Progenitor cell of endocrine pancreas (in vitro differentiated cells): ENCODE data around the gene UPK3A. TPM values are rescaled to one million over a fixed set of nuclear protein-coding genes. Genes with fewer than 3 reads are reported as not detected.

Experiments used
- DNase-seq: peaks from one replicate; pipeline ENCODE4 v3.0.0; 2021; ENCODE audit warnings: low spot score; ENCODE audit not compliant: unreplicated experiment
- H3K27ac Mint-ChIP-seq: 2 replicates; pipeline ENCODE4 v1.8.0; 2021; ENCODE audit warnings: mild to moderate bottlenecking, moderate library complexity, mixed read lengths
- H3K27me3 Mint-ChIP-seq: 2 replicates; pipeline ENCODE4 v1.8.0; 2021; ENCODE audit warnings: mixed read lengths
- H3K36me3 Mint-ChIP-seq: 2 replicates; pipeline ENCODE4 v1.8.0; 2022; ENCODE audit warnings: mixed read lengths; ENCODE audit not compliant: insufficient read depth
- H3K4me1 Mint-ChIP-seq: 2 replicates; pipeline ENCODE4 v1.8.0; 2021; ENCODE audit warnings: low read depth, mixed read lengths
- H3K4me3 Mint-ChIP-seq: 2 replicates; pipeline ENCODE4 v1.8.0; 2021; ENCODE audit warnings: low read depth, mild to moderate bottlenecking, moderate library complexity, mixed read lengths
- H3K9me3 Mint-ChIP-seq: 2 replicates; pipeline ENCODE4 v1.8.0; 2021; ENCODE audit warnings: low read depth, mixed read lengths
- long read RNA-seq: library from polyadenylated mRNA; unstranded; transcript quantifications from one replicate; pipeline ENCODE4 v2.0.0, GENCODE V29; 2020
- total RNA-seq: library from RNA; stranded (reverse); gene quantifications from 2 replicates; pipeline ENCODE4 v1.2.1, GENCODE V29; 2021
- TF ChIP-seq, protein P1 (sequence below): fragments of 200-600 bp; sonication (generic); IDR thresholded peaks from one replicate; pipeline ENCODE4 v1.5.0; 2021; ENCODE audit warnings: antibody characterized with exemption, mild to moderate bottlenecking; ENCODE audit not compliant: unreplicated experiment

The UPK3A gene
- total RNA-seq = 0.57 and 1.9 TPM in 2 replicates
- long read RNA-seq = 0 reads

DNA sequence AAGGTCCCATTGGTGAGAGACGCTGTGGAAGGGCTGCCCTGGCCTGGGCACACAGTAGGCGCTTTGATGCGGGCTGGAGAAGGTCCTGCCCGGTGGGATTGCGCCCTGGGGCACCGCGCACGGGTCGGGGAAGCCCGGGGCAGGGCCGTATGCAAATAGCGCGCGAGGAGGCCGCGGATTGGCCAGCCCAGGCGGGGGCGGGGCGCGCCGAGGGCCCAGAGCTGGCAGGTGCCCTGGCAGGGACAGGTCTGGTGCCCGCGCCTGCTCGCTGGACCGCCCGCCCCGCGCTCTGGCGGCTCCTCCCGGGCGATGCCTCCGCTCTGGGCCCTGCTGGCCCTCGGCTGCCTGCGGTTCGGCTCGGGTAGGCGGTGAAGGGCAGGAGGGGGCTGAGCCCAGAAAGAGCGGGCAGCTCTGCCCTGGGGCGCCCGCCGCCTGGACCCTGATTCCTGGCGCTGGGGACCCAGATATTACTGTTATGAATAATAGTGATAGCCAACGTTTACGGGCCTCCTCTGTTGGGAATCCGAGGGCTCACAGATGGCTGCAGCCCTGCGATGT lies at the start of gene UPK3A:
Gene UPK3A, plus strand, starts transcription at position 245 of the 558 bp plus-strand sequence. Its CDS starts 65 bp downstream, at position 310.
- Mint-ChIP-seq H3K4me3 (peak within 1 kb of the TSS; percentile 70), H3K9me3 (no peaks in the 10 kb centered on the region), H3K36me3 (no peaks in the 10 kb centered on the region), H3K27ac (peak within 1 kb of the TSS; percentile 49), H3K4me1 (peaks cover 6% of the 10 kb centered on the region), H3K27me3 (peaks cover 51% of the 10 kb centered on the region)
- peak; percentile 78 for DNase-seq
- TF ChIP-seq, protein P1, sequence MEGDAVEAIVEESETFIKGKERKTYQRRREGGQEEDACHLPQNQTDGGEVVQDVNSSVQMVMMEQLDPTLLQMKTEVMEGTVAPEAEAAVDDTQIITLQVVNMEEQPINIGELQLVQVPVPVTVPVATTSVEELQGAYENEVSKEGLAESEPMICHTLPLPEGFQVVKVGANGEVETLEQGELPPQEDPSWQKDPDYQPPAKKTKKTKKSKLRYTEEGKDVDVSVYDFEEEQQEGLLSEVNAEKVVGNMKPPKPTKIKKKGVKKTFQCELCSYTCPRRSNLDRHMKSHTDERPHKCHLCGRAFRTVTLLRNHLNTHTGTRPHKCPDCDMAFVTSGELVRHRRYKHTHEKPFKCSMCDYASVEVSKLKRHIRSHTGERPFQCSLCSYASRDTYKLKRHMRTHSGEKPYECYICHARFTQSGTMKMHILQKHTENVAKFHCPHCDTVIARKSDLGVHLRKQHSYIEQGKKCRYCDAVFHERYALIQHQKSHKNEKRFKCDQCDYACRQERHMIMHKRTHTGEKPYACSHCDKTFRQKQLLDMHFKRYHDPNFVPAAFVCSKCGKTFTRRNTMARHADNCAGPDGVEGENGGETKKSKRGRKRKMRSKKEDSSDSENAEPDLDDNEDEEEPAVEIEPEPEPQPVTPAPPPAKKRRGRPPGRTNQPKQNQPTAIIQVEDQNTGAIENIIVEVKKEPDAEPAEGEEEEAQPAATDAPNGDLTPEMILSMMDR = no peak

GRCh38 chr22:45235101-45235777 lies 49.5 kb upstream of the UPK3A start:
- no peak overlapping the region for H3K4me3 Mint-ChIP-seq
- H3K36me3 Mint-ChIP-seq = peaks cover 1% of the 10 kb centered on the region
- DNase-seq = no peak
- TF ChIP-seq, protein P1 = no peak
- H3K4me1 Mint-ChIP-seq = peaks cover 6% of the 10 kb centered on the region
- H3K27me3 Mint-ChIP-seq = no peaks in the 10 kb centered on the region
- H3K27ac Mint-ChIP-seq = no peak overlapping the region
- H3K9me3 Mint-ChIP-seq = no peaks in the 10 kb centered on the region

GRCh38 chr22:45235851-45236342 lies 48.9 kb upstream of the UPK3A start:
- peaks cover 1% of the 10 kb centered on the region for H3K36me3 Mint-ChIP-seq
- H3K4me3 Mint-ChIP-seq = no peak overlapping the region
- H3K4me1 Mint-ChIP-seq = peaks cover 6% of the 10 kb centered on the region
- H3K9me3 Mint-ChIP-seq = no peaks in the 10 kb centered on the region
- DNase-seq = no peak
- H3K27ac Mint-ChIP-seq = no peak overlapping the region
- H3K27me3 Mint-ChIP-seq = no peaks in the 10 kb centered on the region
- TF ChIP-seq, protein P1 = no peak

DNA sequence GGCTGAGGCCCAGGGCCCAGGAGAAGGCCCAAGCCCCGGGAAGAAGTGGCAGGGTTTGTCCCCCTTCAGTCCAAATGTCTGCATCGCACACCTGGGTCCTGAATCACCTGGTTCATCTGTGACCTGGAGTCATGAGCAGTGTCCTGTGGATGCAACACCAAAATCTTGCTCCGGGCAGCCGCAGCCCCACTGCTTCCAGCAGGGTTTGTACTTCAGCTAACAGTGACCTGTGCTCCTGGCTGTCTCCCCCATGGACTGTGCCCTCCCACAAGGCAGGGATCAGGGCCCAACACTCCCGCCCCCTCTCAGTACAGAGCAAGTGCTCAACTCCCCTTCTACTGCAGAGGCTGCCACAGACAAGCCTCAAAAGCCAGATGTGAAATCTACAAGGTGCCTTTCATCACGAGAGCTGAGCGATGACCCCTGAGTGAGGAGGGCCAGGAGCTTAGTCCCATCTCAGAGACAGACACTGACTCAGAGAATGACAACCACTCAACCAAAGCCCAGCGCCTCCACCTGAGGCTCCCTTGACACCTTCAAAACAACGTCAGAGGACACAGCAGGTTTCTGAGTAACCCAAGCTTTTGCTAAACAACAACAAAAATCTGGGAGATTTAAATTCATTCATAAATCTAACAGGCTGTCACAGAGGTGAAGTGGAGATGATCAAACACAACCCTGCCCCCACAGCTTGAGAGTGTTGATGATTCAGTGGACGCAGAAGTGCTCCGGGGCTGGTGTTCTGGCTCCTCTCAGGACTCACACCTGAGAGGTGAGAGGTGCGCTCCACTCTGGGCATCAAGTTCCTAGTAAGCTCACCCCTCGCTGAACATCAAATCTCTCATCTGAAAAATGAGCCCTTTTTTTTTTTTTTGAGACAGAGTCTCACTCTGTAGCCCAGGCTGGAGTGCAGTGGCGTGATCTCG lies 47.4 kb upstream of the UPK3A start:
- Mint-ChIP-seq H3K4me1 (peaks cover 8% of the 10 kb centered on the region), H3K4me3 (peak overlapping the region; percentile 21), H3K36me3 (peaks cover 1% of the 10 kb centered on the region), H3K27ac (peak overlapping the region; percentile 80), H3K27me3 (no peaks in the 10 kb centered on the region), H3K9me3 (no peaks in the 10 kb centered on the region)
- TF ChIP-seq, protein P1 = no peak
- DNase-seq = no peak
